ENCODE results near the gene OBI1.

Gene OBI1

DNA sequence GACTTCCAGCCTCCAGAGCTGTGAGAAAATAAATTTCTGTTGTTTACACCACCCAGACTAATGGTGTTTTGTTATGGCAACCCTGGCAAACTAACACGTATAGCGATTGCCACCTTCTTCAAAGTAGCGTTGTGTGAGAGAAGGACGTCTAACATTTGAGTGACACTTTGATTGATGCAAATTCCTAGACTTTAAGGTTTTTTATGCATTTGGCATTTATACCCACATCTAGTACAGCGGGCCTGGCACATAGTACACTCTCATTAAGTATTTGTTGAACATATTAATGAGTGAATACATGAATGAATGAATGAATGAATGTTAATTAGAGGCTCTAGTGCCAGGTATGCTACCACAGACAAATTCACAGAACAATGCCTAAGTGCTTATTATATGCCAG lies 92.3 kb downstream of the OBI1 start:
- no peak for DNase-seq
